ENCODE results near the gene ELMO1.
"Not testable (repeated sequence)": the region's sequence is repeated elsewhere in the genome, so short reads cannot be mapped to it uniquely, and the experiment has no call there.

The ELMO1 gene

GRCh38 chr7:37187179-37187578, 261.5 kb downstream of the ELMO1 start:
- no peak for DNase-seq (ENCODE audit: low read depth)

DNA sequence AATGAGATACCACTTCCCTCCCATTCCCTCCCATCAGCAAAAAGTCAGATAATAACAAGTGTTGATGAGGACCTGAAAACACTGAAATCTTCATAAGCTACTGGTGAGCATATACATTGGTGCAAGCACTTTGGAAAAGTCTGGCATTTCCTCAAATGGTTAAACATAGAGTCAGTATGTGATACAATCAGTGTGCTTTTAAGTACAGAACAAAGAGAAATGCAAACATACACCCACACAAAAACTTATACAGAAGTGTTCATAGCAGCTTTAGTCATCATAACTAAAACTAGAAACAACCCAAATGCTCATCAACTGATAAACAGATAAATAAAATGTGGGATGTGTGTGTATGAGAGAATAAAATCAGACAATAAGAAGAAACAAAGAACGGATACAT, 261.9 kb downstream of the ELMO1 start:
- DNase-seq (ENCODE audit: low read depth), result no peak

DNA sequence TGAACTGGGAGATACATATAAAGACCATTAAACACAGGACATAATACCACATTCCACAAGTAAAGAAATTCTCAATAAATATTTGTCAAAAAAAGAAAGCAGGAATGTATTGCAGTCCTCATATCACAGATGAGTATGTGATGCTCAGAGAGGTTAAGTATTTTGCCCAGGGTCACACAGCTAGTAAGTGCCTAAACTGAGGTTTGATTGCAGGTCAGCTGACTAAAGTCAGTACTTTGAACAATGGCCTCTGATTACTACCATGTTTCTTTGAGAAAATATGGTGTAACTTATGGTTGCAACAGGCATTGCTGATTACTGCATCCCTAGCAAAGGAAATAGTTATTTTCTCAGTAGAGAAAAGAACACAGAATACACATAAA, 267.1 kb downstream of the ELMO1 start:
- no peak for DNase-seq (ENCODE audit: low read depth)

- no peak for DNase-seq (ENCODE audit: low read depth)
Measured at GRCh38 chr7:37180828-37181549, 267.7 kb downstream of the ELMO1 start.

DNA sequence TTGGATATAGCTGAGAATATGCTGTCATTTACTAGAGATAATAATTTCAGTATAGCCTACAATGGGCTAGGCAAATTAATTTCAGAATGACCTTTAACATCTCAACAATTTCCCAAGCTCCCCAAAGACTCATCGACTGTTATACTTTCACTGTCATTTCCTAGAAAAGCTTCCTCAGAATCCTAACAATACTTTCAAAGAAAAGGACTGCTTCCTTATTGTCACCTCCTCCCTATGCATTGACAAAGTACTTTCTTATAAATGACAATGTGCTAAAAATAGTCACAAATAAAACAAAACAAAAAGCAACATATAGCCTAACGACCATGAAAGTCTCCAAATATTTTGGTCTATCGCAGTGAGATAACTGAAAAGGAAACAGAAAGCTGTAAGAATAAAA, 272.6 kb downstream of the ELMO1 start:
- DNase-seq (ENCODE audit: low read depth), result no peak

- DNase-seq (ENCODE audit: low read depth), result no peak
Measured at GRCh38 chr7:37174460-37174859, 274.2 kb downstream of the ELMO1 start.

GRCh38 chr7:37173670-37174069, 275.0 kb downstream of the ELMO1 start:
- no peak for DNase-seq (ENCODE audit: low read depth)

- no peak for DNase-seq (ENCODE audit: low read depth)
Measured at GRCh38 chr7:37162106-37162505, 286.6 kb downstream of the ELMO1 start.

DNA sequence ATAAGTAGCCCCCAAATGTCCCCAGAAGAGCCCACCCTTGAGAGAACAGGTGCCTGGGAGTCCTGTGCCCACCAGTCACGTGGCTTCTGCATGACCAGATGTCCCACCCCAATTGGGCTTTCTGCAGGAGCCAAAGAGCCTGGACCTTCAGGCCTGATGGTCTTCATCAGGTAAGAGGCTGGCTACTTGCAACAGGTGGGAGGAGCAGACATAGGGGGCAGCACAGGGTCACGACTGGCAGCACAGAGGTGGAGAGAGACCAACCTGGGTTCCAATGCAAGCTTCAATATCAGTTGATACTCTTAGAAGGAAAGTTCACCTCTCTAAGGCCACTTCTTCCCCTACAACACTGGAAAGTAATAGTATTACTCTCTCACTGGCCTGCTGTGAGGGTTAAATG, 288.0 kb downstream of the ELMO1 start:
- DNase-seq (ENCODE audit: low read depth), result no peak

GRCh38 chr7:37153376-37153775, 295.3 kb downstream of the ELMO1 start:
- no peak for DNase-seq (ENCODE audit: low read depth)

GRCh38 chr7:37151741-37152413, 296.8 kb downstream of the ELMO1 start:
- DNase-seq (ENCODE audit: low read depth), result no peak

DNA sequence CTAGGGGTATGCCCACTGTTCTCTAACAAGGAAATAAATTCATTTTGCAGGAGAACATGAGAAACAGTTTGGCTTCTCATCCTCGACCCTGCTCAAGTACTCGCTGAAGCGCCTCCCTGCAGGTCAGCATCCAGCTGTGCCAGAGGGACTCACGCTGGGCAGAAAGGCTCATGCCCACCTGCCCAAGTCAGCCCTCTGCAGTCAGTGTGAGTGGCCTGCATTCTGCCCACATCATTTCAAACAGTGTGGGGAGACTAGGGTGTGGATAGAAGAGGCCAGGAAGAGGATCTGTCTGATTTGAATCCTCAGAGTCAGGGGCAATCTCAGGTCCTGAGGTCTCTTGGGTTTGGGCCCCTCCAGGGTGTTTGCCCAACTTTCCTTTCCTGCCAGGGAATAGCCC, 297.8 kb downstream of the ELMO1 start:
- DNase-seq (ENCODE audit: low read depth), result no peak

GRCh38 chr7:37150180-37150579, 298.5 kb downstream of the ELMO1 start:
- no peak for DNase-seq (ENCODE audit: low read depth)

DNA sequence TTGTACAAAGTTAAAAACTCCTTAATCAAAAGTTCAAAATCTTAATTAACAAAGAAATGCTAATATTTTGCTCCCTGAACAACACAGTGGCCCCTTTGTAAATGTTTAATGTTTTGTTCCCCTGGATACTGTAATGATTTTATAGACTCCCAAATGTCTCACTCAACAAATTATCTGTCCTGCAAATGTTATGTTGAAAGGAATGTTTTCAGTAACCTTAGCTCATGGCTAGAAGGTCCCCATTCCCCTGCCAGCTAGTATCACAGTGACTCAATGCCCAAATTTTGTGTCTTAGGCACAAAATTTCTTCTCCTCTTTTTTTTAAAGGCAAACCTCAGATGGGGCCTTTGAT, 298.9 kb downstream of the ELMO1 start:
- DNase-seq (ENCODE audit: low read depth), result no peak

DNA sequence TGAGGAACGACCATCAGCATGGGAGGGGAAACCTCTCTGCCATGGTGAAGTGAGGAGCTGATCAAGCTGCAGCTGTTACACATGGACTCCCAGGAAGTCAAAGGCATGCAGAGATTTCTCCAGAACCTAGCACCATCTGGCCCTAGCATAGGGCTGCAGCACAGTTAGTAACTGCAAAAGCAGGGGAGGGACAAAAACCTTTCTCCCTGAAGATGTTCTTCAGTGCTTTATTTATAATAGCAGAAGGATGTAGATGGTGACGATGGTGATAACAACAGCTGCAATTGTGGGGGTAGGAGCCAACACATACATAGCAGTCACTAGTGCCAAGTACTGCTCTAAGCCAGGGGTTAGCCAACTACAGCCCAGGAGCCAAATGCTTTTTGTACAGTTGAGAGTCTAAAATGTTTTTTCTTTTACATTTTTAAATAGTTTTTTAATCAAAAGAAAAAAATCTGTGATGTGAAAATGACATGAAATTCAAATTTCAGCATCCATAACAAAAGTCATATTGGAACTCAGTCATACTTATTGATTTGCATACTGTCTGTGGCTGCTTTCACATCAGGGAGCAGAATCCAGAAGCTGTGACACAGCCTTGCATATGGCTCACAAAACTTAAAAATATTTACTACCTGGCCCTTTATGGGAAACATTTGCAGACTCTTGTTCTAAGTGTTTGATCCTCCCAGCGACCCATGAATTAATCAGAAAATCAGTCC, 299.5 kb downstream of the ELMO1 start:
- no peak for DNase-seq (ENCODE audit: low read depth)

DNA sequence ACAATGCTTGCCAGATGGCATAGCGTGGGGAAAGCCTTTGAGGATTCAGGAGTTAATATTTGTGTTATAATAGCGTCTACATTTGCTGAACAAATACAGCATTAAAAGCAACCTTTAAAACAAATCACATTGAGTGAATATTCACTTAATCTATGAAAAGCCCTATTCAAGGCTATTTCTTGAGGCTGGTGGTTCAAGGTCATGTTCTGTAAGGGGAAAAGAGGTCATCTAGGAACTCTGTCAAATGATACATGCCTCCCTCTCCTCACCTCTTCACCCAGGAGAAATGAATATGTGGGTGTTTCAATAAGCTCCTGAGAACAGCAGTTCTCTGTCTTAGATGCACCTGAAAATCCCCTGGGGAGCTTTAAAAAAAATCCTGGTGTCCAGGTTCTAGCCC, 303.0 kb downstream of the ELMO1 start:
- DNase-seq (ENCODE audit: low read depth), result no peak

GRCh38 chr7:37144423-37144822, 304.2 kb downstream of the ELMO1 start:
- no peak for DNase-seq (ENCODE audit: low read depth)

GRCh38 chr7:37142958-37143357, 305.7 kb downstream of the ELMO1 start:
- DNase-seq (ENCODE audit: low read depth), result no peak

DNA sequence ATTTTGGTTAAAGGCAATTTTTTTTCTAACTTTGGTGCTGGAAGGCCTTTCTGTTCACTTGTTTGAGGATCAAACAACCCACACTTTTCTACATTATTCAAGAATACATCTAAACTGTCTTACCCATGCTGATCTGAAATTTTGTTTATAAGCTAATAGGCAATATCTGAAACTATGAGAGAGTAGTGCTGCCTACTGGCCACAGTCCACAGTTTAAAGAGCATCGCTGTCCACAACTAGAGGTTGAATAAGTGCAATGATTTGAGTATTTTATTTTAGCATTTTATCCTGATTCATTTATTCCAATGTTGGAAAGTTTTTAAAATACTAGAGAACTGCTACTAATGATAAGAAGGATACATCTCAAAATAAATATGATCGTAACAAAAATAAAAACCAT, 306.9 kb downstream of the ELMO1 start:
- DNase-seq (ENCODE audit: low read depth), result no peak

DNA sequence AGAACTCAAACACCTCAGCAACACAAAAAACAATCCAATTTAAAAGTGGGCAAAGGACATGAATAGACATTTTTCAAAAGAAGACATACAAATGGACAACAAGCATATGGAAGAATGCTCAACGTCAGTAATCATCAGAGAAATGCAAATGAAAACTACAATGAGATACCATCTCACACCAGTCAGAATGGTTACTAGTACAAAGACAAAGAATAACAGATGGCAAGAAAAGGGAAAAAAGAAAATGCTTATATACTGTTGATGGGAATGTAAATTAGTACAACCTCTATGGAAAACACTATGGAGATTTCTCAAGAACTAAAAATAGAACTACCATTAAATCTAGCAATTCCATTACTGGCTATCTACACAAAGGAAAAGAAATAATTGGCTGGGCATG, 314.8 kb downstream of the ELMO1 start:
- not testable (repeated sequence) for DNase-seq (ENCODE audit: low read depth)

DNA sequence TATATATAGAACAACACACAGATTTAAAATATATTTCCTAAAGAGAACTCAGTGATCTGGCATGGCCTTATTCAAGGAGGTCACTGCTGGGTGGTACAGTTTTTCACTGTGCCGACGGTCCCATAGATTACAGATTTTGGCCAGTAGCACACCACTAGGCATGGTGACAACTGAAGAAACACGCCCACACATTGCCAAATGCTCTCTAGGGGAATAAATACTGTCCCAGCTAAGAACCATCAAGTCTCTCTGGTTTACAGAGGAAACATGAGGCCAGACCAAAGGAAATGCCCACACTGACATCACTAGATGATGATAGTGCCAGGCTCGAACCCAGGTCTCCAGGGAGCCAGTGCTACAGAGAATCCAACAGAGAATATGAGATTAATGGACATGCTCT, 316.8 kb downstream of the ELMO1 start:
- no peak for DNase-seq (ENCODE audit: low read depth)

DNA sequence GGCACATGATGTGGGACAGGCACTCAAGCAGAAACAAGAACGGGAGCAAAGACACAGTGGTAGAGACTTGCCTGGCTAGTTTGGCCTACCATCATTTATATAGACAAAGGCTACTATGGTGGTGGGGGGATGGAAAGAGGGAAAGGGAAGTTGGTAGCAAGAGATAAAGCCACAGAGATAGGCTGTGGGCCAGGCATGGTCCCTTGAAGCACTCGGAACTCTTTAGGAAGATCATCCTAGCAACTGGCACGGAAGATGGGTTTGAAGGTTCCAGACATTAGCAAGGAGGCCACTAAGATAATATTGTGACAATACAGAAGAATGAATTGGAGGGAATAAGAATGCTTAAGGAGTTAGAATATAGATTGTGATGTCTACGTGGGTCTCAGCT, 319.6 kb downstream of the ELMO1 start:
- no peak for DNase-seq (ENCODE audit: low read depth)

DNA sequence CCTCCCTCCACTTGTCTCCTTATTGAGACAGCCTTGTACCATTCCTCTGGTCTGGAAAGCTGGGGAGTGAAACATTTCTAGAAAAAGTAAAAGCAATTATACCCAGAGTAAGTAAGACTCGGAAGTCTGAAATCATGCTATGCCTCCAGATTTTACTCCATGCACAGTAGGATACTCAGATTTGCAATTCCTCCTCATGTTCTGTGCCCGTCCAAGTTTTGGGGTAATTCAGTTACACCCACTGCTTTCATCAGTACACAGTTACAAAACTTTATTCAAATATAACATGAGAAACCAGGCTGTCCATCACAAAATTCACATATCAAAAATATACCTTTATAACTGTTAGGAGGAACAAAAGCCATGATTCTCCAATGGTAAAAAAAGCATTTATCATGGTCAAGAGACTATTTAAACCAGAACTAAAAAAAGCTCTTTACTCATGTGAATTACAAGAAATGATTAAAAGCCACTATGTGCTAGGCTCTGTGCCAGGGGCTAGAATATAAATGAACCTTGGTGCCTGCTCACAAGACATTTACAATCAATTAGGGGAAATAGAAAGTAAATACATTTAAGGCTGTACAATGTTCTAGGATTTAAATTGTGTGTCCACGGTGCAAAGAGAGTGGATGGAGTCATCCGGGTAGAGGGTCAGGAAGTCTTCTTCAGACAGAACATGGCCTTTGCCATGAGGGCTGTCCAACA, 320.2 kb downstream of the ELMO1 start:
- DNase-seq (ENCODE audit: low read depth), result no peak
